ENCODE measurements around the gene GPER1.

GRCh38 chr7:1104516-1105179, 16.7 kb downstream of the GPER1 start:
- TF ChIP-seq EZH2 (IDR thresholded peaks at IDR 0.05; ENCODE audit: borderline replicate concordance, low read length) (no peak), CTCF (IDR thresholded peaks at IDR 0.05; ENCODE audit: low read length) (no peak)
